Measurements from ENCODE around the gene WDR37. TPM values are rescaled to one million over a fixed set of nuclear protein-coding genes. Genes with fewer than 3 reads are reported as not detected.

WDR37 gene
- total and polyA plus RNA-seq, 2 donors (not counting 1 experiment from before 2014, with no cell fraction given): 17.3 to 33.2 TPM

Other genes starting within 250 kb of the WDR37 start
- 124 and 129 TPM in 2 replicates for gene LARP4B, start 124.7 kb upstream of the WDR37 start, total RNA-seq
- gene LARP4B, start 124.7 kb upstream of the WDR37 start, polyA plus RNA-seq: 35.6 and 47.2 TPM in 2 replicates
- 45.4 and 49.5 TPM in 2 replicates for gene GTPBP4, start 68.0 kb upstream of the WDR37 start, total RNA-seq
- 11.8 and 25.6 TPM in 2 replicates for gene GTPBP4, start 68.0 kb upstream of the WDR37 start, polyA plus RNA-seq
- not detected in 2 replicates for gene IDI2, start 30.5 kb upstream of the WDR37 start, total RNA-seq
- not detected in 2 replicates for gene IDI2, start 30.5 kb upstream of the WDR37 start, polyA plus RNA-seq
- 59.8 and 60.7 TPM in 2 replicates for gene IDI1, start 7.3 kb upstream of the WDR37 start, total RNA-seq
- 167 and 529 TPM in 2 replicates for gene IDI1, start 7.3 kb upstream of the WDR37 start, polyA plus RNA-seq

Data from B cell (primary cell).